HepG2 (cell line): Measurements from ENCODE around the gene CDKN2C. TPM values are rescaled to one million over a fixed set of nuclear protein-coding genes. Genes with fewer than 3 reads are reported as not detected.

Source experiments
- ARNT2 ChIP-seq: sonication (generic); formaldehyde crosslinking; IDR thresholded peaks from 2 replicates; pipeline ENCODE4 v1.8.0; 2022; ENCODE audit warnings: mild to moderate bottlenecking, low read depth, missing genetic modification reagents, moderate library complexity
- BORCS8-MEF2B ChIP-seq: sonication (generic); formaldehyde crosslinking; IDR thresholded peaks from 2 replicates; pipeline ENCODE4 v1.8.0; 2022; ENCODE audit warnings: mild to moderate bottlenecking, missing genetic modification reagents
- CERS6 ChIP-seq: sonication (generic); formaldehyde crosslinking; IDR thresholded peaks from 2 replicates; pipeline ENCODE4 v1.5.0; 2020; ENCODE audit warnings: missing genetic modification reagents
- CHD4 ChIP-seq: fragments of 200-600 bp; sonication (generic); IDR thresholded peaks from 2 replicates; pipeline ENCODE4 v1.7.0; 2017; ENCODE audit warnings: mild to moderate bottlenecking, low read length, borderline replicate concordance
- HOXA3 ChIP-seq: sonication (generic); formaldehyde crosslinking; IDR thresholded peaks from 2 replicates; pipeline ENCODE4 v1.5.0; 2020; ENCODE audit warnings: missing genetic modification reagents
- KDM2A ChIP-seq: sonication (generic); formaldehyde crosslinking; IDR thresholded peaks from 2 replicates; pipeline ENCODE4 v1.4.0; 2020; ENCODE audit warnings: low read depth, missing genetic modification reagents, borderline replicate concordance
- KDM3A ChIP-seq: IDR thresholded peaks from 2 replicates; pipeline ENCODE4 v1.6.1; 2018; ENCODE audit warnings: low read depth, missing compliant biosample characterization
- KDM4B ChIP-seq: sonication (generic); formaldehyde crosslinking; IDR thresholded peaks from 2 replicates; pipeline ENCODE4 v1.4.0; 2020; ENCODE audit warnings: missing genetic modification reagents
- RXRA ChIP-seq: sonication (generic); formaldehyde crosslinking; IDR thresholded peaks from 2 replicates; pipeline ENCODE4 v1.5.1; 2020; ENCODE audit warnings: missing genetic modification reagents
- SRSF1 ChIP-seq: fragments of 200-400 bp; formaldehyde crosslinking; optimal IDR thresholded peaks from 2 replicates; pipeline ENCODE3; 2017; ENCODE audit warnings: mild to moderate bottlenecking, low read depth, low read length, moderate library complexity
- TCF12 ChIP-seq, 2 experiments: fragments of 450-650 bp in 1 of 2; sonication (generic) in 1 of 2; formaldehyde crosslinking in 1 of 2; IDR thresholded peaks; 2 replicates each; pipeline versions ENCODE4 v1.6.1 to v1.8.0; 2017 to 2022; ENCODE audit warnings: antibody characterized with exemption in 1 of 2, mild to moderate bottlenecking in 1 of 2, missing genetic modification reagents in 1 of 2, moderate library complexity in 1 of 2
- TFDP2 ChIP-seq: sonication (generic); formaldehyde crosslinking; IDR thresholded peaks from 2 replicates; pipeline ENCODE4 v1.4.0; 2020; ENCODE audit warnings: missing genetic modification reagents
- U2AF2 ChIP-seq: fragments of 200-400 bp; formaldehyde crosslinking; IDR thresholded peaks from 2 replicates; pipeline ENCODE4 v1.6.1; 2017; ENCODE audit warnings: low read depth, mild to moderate bottlenecking, low read length
- XBP1 ChIP-seq: sonication (generic); formaldehyde crosslinking; IDR thresholded peaks from 2 replicates; pipeline ENCODE4 v1.5.0; 2020; ENCODE audit warnings: missing genetic modification reagents
- ZBTB1 ChIP-seq: sonication (generic); formaldehyde crosslinking; IDR thresholded peaks from 2 replicates; pipeline ENCODE4 v1.4.0; 2020; ENCODE audit warnings: missing genetic modification reagents, borderline replicate concordance
- ZC3H13 ChIP-seq: sonication (generic); formaldehyde crosslinking; IDR thresholded peaks from 2 replicates; pipeline ENCODE4 v1.8.1; 2023; ENCODE audit warnings: mild to moderate bottlenecking, missing genetic modification reagents, moderate library complexity
- ZNF121 ChIP-seq: sonication (generic); formaldehyde crosslinking; IDR thresholded peaks from 2 replicates; pipeline ENCODE4 v1.5.0; 2020; ENCODE audit warnings: mild to moderate bottlenecking, missing genetic modification reagents
- ZNF160 ChIP-seq: sonication (generic); formaldehyde crosslinking; IDR thresholded peaks from 2 replicates; pipeline ENCODE4 v1.8.0; 2022; ENCODE audit warnings: mild to moderate bottlenecking, inconsistent platforms, missing genetic modification reagents
- ZNF17 ChIP-seq: sonication (generic); formaldehyde crosslinking; IDR thresholded peaks from 2 replicates; pipeline ENCODE4 v1.5.0; 2020; ENCODE audit warnings: mild to moderate bottlenecking, missing genetic modification reagents
- ZNF558 ChIP-seq: sonication (generic); formaldehyde crosslinking; IDR thresholded peaks from 2 replicates; pipeline ENCODE4 v1.9.0; 2022; ENCODE audit warnings: mild to moderate bottlenecking, missing genetic modification reagents, borderline replicate concordance
- ZNF574 ChIP-seq: sonication (generic); formaldehyde crosslinking; IDR thresholded peaks from 2 replicates; pipeline ENCODE4 v1.4.0; 2020; ENCODE audit warnings: missing genetic modification reagents
- ZNF644 ChIP-seq: IDR thresholded peaks from 2 replicates; pipeline ENCODE4 v1.6.1; 2016; ENCODE audit warnings: low read depth
- ZNF776 ChIP-seq: sonication (generic); formaldehyde crosslinking; IDR thresholded peaks from 2 replicates; pipeline ENCODE4 v1.4.0; 2020; ENCODE audit warnings: mild to moderate bottlenecking, missing genetic modification reagents
- ZSCAN5A ChIP-seq: sonication (generic); formaldehyde crosslinking; IDR thresholded peaks from 2 replicates; pipeline ENCODE4 v1.8.0; 2022; ENCODE audit warnings: mild to moderate bottlenecking, missing genetic modification reagents, borderline replicate concordance
- polyA plus RNA-seq, 8 experiments: library from polyadenylated mRNA; depleted of rRNA in 3 of 8; stranded (reverse) in 7 of 8; unstranded in 1 of 8; fragments of >200 nt; fragmentation: Illumina TruSeq in 4 of 8; extraction: Trizol in 4 of 8; gene quantifications; 2 replicates each; pipeline versions ENCODE4 v1.2.1 to v1.2.3, GENCODE V29; 2011 to 2016; ENCODE audit warnings: low read depth in 4 of 8, missing spikeins in 1 of 8, mixed read lengths in 1 of 8; ENCODE audit not compliant: insufficient read depth in 1 of 8
- total RNA-seq, 5 experiments: library from RNA; depleted of rRNA; stranded (reverse); fragments of >200 nt; fragmentation: Illumina TruSeq; extraction: Trizol; gene quantifications; 2 replicates each; pipeline ENCODE4 v1.2.3, GENCODE V29; 2016; ENCODE audit warnings: low read depth in 1 of 5

The CDKN2C gene
- total and polyA plus RNA-seq, 2 of the 13 experiments (the other 11 are each of a cell fraction or from before 2014, with no cell fraction given): 7.8 to 13.7 TPM

GRCh38 chr1:50977575-50978143 lies 7.6 kb downstream of the CDKN2C start (continued):
- TF ChIP-seq ZNF574 (CRISPR knock-in tag) (peak; percentile 55; the same call in 1 of the 2 replicates), ZC3H13 (CRISPR knock-in tag) (peak; percentile 25; the same call in 1 of the 2 replicates), ZNF121 (CRISPR knock-in tag) (no peak), ZBTB1 (no peak), ZNF17 (CRISPR knock-in tag) (no peak), CERS6 (CRISPR knock-in tag) (no peak), KDM3A (CRISPR knock-in tag) (0 out of 2 replicates have a peak, but pooled peaks have one; percentile 17), SRSF1 (peak; percentile 60), HOXA3 (CRISPR knock-in tag) (peak; percentile 34; the same call in 1 of the 2 replicates), BORCS8-MEF2B (CRISPR knock-in tag) (peak; percentile 12; the same call in 1 of the 2 replicates), KDM4B (CRISPR knock-in tag) (0 out of 2 replicates have a peak, but pooled peaks have one; percentile 25), TCF12 (IDR thresholded peaks at IDR 0.05) (no peak), TCF12 (CRISPR knock-in tag; IDR thresholded peaks at IDR 0.05) (0 out of 2 replicates have a peak, but pooled peaks have one; percentile 13), TFDP2 (CRISPR knock-in tag) (peak; percentile 39; the same call in 1 of the 2 replicates), ARNT2 (peak; percentile 14; the same call in 1 of the 2 replicates), U2AF2 (0 out of 2 replicates have a peak, but pooled peaks have one; percentile 7), ZSCAN5A (0 out of 2 replicates have a peak, but pooled peaks have one; percentile 62), ZNF160 (0 out of 2 replicates have a peak, but pooled peaks have one; percentile 3), ZNF644 (CRISPR knock-in tag) (no peak), CHD4 (no peak), KDM2A (CRISPR knock-in tag) (peak; percentile 63; the same call in 1 of the 2 replicates), ZNF776 (CRISPR knock-in tag) (peak; percentile 18; the same call in 1 of the 2 replicates), XBP1 (CRISPR knock-in tag) (no peak), ZNF558 (CRISPR knock-in tag) (peak; percentile 66; the same call in 1 of the 2 replicates), RXRA (peak; percentile 89)
